GM12878 (cell line): ENCODE results near the gene HUNK. TPM values are rescaled to one million over a fixed set of nuclear protein-coding genes. Genes with fewer than 3 reads are reported as not detected.

Source experiments
- ATAC-seq: fragments of 200-7000 bp; cut with Tn5 transposase; 3 replicates; pipeline ENCODE4 v1.9.1; 2020; ENCODE audit warnings: mild to moderate bottlenecking, moderate library complexity
- BruUV-seq: library from RNA; stranded (reverse); fragments of 400-500 nt; replicated peaks from 2 replicates; lab custom pipeline; 2021; lab: Mats Ljungman, UMichigan
- CTCF ChIA-PET: fragments of 300-600 bp; sonication (Branson Sonifier 250); formaldehyde crosslinking; extraction: SDS; loops from one replicate; lab custom pipeline; 2021; ENCODE audit warnings: inconsistent platforms; lab: Yijun Ruan, JAX
- POLR2A ChIA-PET: fragments of 350-600 bp; formaldehyde crosslinking; extraction: SDS; loops from one replicate; lab custom pipeline; 2021; ENCODE audit warnings: inconsistent platforms; lab: Charles Lee
- RAD21 ChIA-PET: fragments of 300-600 bp; sonication (Branson Sonifier 250); formaldehyde crosslinking; loops from one replicate; lab custom pipeline; 2023; ENCODE audit warnings: antibody characterized with exemption; ENCODE audit not compliant: unreplicated experiment; lab: Charles Lee
- SMC1A ChIA-PET: fragments of 300-600 bp; sonication (Branson Sonifier 250); formaldehyde crosslinking; loops from one replicate; lab custom pipeline; 2023; ENCODE audit not compliant: unreplicated experiment, uncharacterized antibody; lab: Charles Lee
- DNase-seq: peaks from one replicate; pipeline ENCODE4 v3.0.0-alpha.2; 2011; ENCODE audit warnings: low read depth, low spot score
- FAIRE-seq: peaks from 3 replicates; lab custom pipeline; 2011; peaks lifted over from hg19 to GRCh38; lab: Jason Lieb, UNC
- H2AFZ ChIP-seq: 2 replicates; pipeline ENCODE4 v1.6.0; 2011; ENCODE audit warnings: low read depth, low read length, control low read depth; ENCODE audit not compliant: control insufficient read depth
- H3K27ac ChIP-seq: 2 replicates; pipeline ENCODE4 v1.5.1; 2011; ENCODE audit warnings: control low read depth; ENCODE audit not compliant: control insufficient read depth, insufficient read depth
- H3K27me3 ChIP-seq, 2 experiments: replicated peaks in 1 of 2; 2 replicates each; pipeline versions ENCODE4 v1.6.0 to v1.6.1; 2011; ENCODE audit warnings: low read length in 1 of 2; ENCODE audit not compliant: control insufficient read depth in 2 of 2, insufficient read depth in 2 of 2
- H3K36me3 ChIP-seq, 2 experiments: 2 replicates each; pipeline ENCODE4 v1.5.1; 2011; ENCODE audit warnings: low read length in 1 of 2; ENCODE audit not compliant: control insufficient read depth in 2 of 2, insufficient read depth in 2 of 2
- H3K4me1 ChIP-seq: 2 replicates; pipeline ENCODE4 v1.6.1; 2011; ENCODE audit warnings: mild to moderate bottlenecking, low read length, moderate library complexity, mixed read lengths; ENCODE audit not compliant: control insufficient read depth, insufficient read depth
- H3K4me2 ChIP-seq: 2 replicates; pipeline ENCODE4 v1.6.0; 2011; ENCODE audit warnings: control low read depth; ENCODE audit not compliant: control insufficient read depth, insufficient read depth
- H3K4me3 ChIP-seq: fragments of 200-600 bp; sonication (generic); 2 replicates; pipeline ENCODE4 v1.5.1; 2016
- H3K79me2 ChIP-seq: 2 replicates; pipeline ENCODE4 v1.6.0; 2011; ENCODE audit warnings: low read length; ENCODE audit not compliant: control insufficient read depth, insufficient read depth
- H3K9ac ChIP-seq: 2 replicates; pipeline ENCODE4 v1.8.0; 2011; ENCODE audit warnings: low read length, control low read depth, mixed read lengths; ENCODE audit not compliant: control insufficient read depth, insufficient read depth
- H3K9me3 ChIP-seq: replicated peaks from 3 replicates; pipeline ENCODE4 v1.5.1; 2011; ENCODE audit warnings: mild to moderate bottlenecking, low read length; ENCODE audit not compliant: control insufficient read depth, insufficient read depth
- H4K20me1 ChIP-seq: 2 replicates; pipeline ENCODE4 v1.6.0; 2011; ENCODE audit not compliant: control insufficient read depth, insufficient read depth
- CHD1 ChIP-seq: IDR thresholded peaks from 2 replicates; pipeline ENCODE4 v1.6.1; 2012; ENCODE audit warnings: low read depth, low read length, improper control_type of control experiment
- CREM ChIP-seq: IDR thresholded peaks from 2 replicates; pipeline ENCODE4 v1.6.1; 2014; ENCODE audit warnings: antibody characterized with exemption, low read depth
- JUNB ChIP-seq: IDR thresholded peaks from 2 replicates; pipeline ENCODE4 v1.6.1; 2016; ENCODE audit warnings: antibody characterized with exemption, mild to moderate bottlenecking
- MAX ChIP-seq: IDR thresholded peaks from 2 replicates; pipeline ENCODE4 v1.6.1; 2012; ENCODE audit warnings: low read depth, low read length, improper control_type of control experiment
- NKRF ChIP-seq: fragments of 450-650 bp; conservative IDR thresholded peaks from 2 replicates; pipeline ENCODE4 v1.6.1; 2017; ENCODE audit warnings: mild to moderate bottlenecking, moderate library complexity
- RELA ChIP-seq: fragments of 450-650 bp; IDR thresholded peaks from 2 replicates; pipeline ENCODE4 v1.8.0; 2014; ENCODE audit warnings: borderline replicate concordance; ENCODE audit not compliant: partially characterized antibody
- SIX5 ChIP-seq: IDR thresholded peaks from 2 replicates; pipeline ENCODE4 v1.6.1; 2011; ENCODE audit warnings: mild to moderate bottlenecking, low read depth, low read length, moderate library complexity; ENCODE audit not compliant: severe bottlenecking
- SMC3 ChIP-seq: IDR thresholded peaks from 2 replicates; pipeline ENCODE4 v1.6.1; 2011; ENCODE audit warnings: low read length, improper control_type of control experiment, borderline replicate concordance
- YBX1 ChIP-seq: fragments of 450-650 bp; IDR thresholded peaks from 2 replicates; pipeline ENCODE4 v1.6.1; 2016; ENCODE audit warnings: antibody characterized with exemption
- ZNF622 ChIP-seq: fragments of 450-650 bp; IDR thresholded peaks from 2 replicates; pipeline ENCODE4 v1.6.1; 2017; ENCODE audit warnings: mild to moderate bottlenecking, inconsistent platforms
- WGBS: methylation state at CpG from one replicate; pipeline ENCODE4 v1.1.6; 2016; ENCODE audit warnings: low lambda C conversion rate; ENCODE audit not compliant: insufficient replicate concordance, insufficient coverage; ENCODE audit errors: missing lambda C conversion rate; 5-methylcytosine and 5-hydroxymethylcytosine counted together
- in situ Hi-C: fragments of 300-500 bp; cut with MboI; formaldehyde crosslinking; loops from 9 replicates; pipeline ENCODE4 v1.14.3; 2018; ENCODE audit warnings: mixed read lengths
- intact Hi-C: fragments of 100-400 bp; cut with micrococcal nuclease; formaldehyde crosslinking; loops from one replicate; pipeline ENCODE4 v1.14.2; 2022; ENCODE audit not compliant: unreplicated experiment
- polyA plus RNA-seq, 11 experiments: library from polyadenylated mRNA; depleted of rRNA in 4 of 11; unstranded in 6 of 11; stranded (reverse) in 5 of 11; fragments of >200 nt; fragmentation: Nextera tagmentation in 4 of 11; fragmentation: Illumina TruSeq in 1 of 11; extraction: Ambion mirVana in 4 of 11; extraction: Trizol in 1 of 11; gene quantifications; 1 replicate in 1 of 11; 2 replicates in 10 of 11; pipeline versions ENCODE4 v1.2.1 to v1.2.3, GENCODE V29; 2011 to 2016; ENCODE audit warnings: inconsistent platforms in 2 of 11, missing spikeins in 2 of 11, low read depth in 1 of 11
- total RNA-seq, 4 experiments: library from RNA; depleted of rRNA in 3 of 4; stranded (reverse); fragments of >200 nt in 3 of 4; fragmentation: Illumina TruSeq in 1 of 4; extraction: Trizol in 1 of 4; gene quantifications; 2 replicates each; pipeline versions ENCODE4 v1.2.1 to v1.2.3, GENCODE V29; 2013 to 2021

The HUNK gene
- total and polyA plus RNA-seq, 10 of the 15 experiments (the other 5 are each of a cell fraction or from before 2014, with no cell fraction given) = under 0.01 to 0.14 (median 0.03) TPM; not detected in 7

GRCh38 chr21:32044205-32045180 is 171.7 kb downstream of the HUNK start (continued):
- no peak for TF ChIP-seq JUNB
- no peak for TF ChIP-seq YBX1
- TF ChIP-seq MAX = no peak

GRCh38 chr21:32046191-32046590 is 173.4 kb downstream of the HUNK start:
- RAD21 ChIA-PET = no interaction called here
- Histone ChIP-seq H3K4me1 (no peaks in the 10 kb centered on the region), H3K36me3 (no peaks in the 10 kb centered on the region), H4K20me1 (no peaks in the 10 kb centered on the region), H3K4me3 (no peak overlapping the region), H3K9ac (no peak overlapping the region), H3K27me3 (no peaks in the 10 kb centered on the region), H3K27ac (no peak overlapping the region), H3K79me2 (no peaks in the 10 kb centered on the region), H3K9me3 (no peaks in the 10 kb centered on the region; the same call in 2 of the 3 replicates), H2AFZ (no peak overlapping the region), H3K4me2 (no peak overlapping the region)
- BruUV-seq = no TSS peak
- WGBS = 19% methylated on average over 5 of the region's 5 CpGs
- no peak for ATAC-seq
- POLR2A ChIA-PET = no interaction called here
- intact Hi-C loops (no loop called here), in situ Hi-C loops (no loop called here)
- no peak for TF ChIP-seq YBX1
- TF ChIP-seq RELA = no peak
- no peak for TF ChIP-seq ZNF622
- TF ChIP-seq CREM = no peak
- no peak for TF ChIP-seq SIX5
- no peak for TF ChIP-seq CHD1
- TF ChIP-seq SMC3 = no peak
- TF ChIP-seq NKRF = no peak
- DNase-seq = no peak
- CTCF ChIA-PET = no interaction called here
- FAIRE-seq = no peak
- SMC1A ChIA-PET = no interaction called here
